Spleen (tissue), 7 donors: Measurements from ENCODE around the gene INPP4B.

Experiments used
- CTCF ChIP-seq, 11 experiments: fragments of 200-600 bp in 7 of 11; fragments of 450-650 bp in 4 of 11; sonication (generic) in 4 of 11; IDR thresholded peaks in 8 of 11; conservative IDR thresholded peaks in 3 of 11; 1 replicate in 7 of 11; 2 replicates in 4 of 11; pipeline versions ENCODE4 v1.4.0 to v1.8.0; 2016 to 2021; ENCODE audit warnings: antibody characterized with exemption in 11 of 11, inconsistent platforms in 4 of 11, mild to moderate bottlenecking in 1 of 11
- POLR2A ChIP-seq, 3 donors: fragments of 450-650 bp; IDR thresholded peaks; one replicate each; pipeline ENCODE4 v1.5.1; 2017; ENCODE audit warnings: antibody characterized with exemption in 3 of 3, mild to moderate bottlenecking in 1 of 3
- POLR2AphosphoS5 ChIP-seq, 3 donors: sonication (generic); formaldehyde crosslinking; IDR thresholded peaks; one replicate each; pipeline ENCODE4 v1.5.1; 2017; ENCODE audit warnings: antibody characterized with exemption in 3 of 3
- donor health status: DM: no; HTN: no; CAD: no; lungs with moderate emphysema.
- donor health status: DM: no; HTN: no; CAD: no.
- donor health status: DM: no; HTN: no; CAD: no.

- TF ChIP-seq CTCF (IDR thresholded peaks at IDR 0.05 in 8 of 11, conservative IDR thresholded peaks at IDR 0.05 in 3 of 11) (no peak), POLR2AphosphoS5 (IDR thresholded peaks at IDR 0.05) (no peak), POLR2A (IDR thresholded peaks at IDR 0.05) (no peak)
These were observed 579.0 kb downstream of the INPP4B start for GRCh38 chr4:142267101-142267500.
